ENCODE measurements around the gene AGPS.
A peak's percentile ranks its signal among the peaks of the same experiment; 100 is the strongest.
"Not testable (repeated sequence)": the region's sequence is repeated elsewhere in the genome, so short reads cannot be mapped to it uniquely, and the experiment has no call there.

Gene AGPS

DNA sequence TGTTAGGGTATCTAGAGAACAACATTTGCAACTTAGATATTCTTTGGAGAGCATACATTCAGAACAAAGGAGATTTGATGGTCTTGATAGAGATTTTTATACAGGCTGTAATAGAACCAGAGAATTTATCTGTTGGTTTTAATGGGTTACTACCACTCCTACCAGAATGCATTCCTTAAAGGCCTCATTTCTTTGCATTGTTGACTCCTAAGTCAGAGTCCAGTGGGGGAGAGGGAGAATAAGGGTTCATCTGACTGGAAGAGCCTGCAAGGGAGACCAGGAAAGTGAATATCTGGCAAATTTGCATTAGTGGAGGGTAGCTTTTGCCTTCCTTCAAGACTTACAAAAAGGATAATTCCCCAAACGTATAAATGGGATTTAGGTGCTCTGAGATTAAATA, 29.7 kb downstream of the AGPS start:
- no peak for DNase-seq (ENCODE audit: low spot score)

DNA sequence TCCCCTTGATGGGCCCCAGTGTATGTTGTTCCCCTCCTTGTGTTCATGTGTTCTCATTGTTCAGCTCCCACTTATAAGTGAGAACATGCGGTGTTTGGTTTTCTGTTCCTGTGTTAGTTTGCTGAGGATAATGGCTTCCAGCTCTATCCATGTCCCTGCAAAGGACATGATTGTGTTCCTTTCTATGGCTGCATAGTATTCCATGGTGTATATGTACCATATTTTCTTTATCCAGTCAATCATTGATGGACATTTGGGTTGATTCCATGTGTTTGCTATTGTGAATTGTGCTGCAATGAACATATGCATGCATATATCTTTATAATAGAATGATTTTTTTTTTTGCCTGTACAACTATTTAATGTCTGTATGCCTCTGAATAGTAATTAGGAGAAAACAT, 31.5 kb downstream of the AGPS start:
- not testable (repeated sequence) for DNase-seq (ENCODE audit: low spot score)

DNA sequence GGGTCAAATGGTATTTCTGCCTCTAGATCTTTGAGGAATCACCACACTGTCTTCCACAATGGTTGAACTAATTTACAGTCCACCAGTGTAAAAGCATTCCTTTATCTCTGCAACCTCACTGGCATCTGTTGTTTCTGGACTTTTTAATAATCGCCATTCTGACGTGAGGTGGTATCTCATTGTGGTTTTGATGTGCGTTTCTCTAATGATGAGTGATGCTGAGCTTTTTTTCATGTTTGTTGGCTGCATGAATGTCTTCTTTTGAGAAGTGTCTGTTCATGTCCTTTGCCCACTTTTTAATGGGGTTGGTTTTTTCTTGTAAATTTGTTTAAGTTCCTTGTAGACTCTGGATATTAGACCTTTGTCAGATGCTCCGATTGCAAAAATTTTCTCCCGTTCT, 32.0 kb downstream of the AGPS start:
- DNase-seq (ENCODE audit: low spot score): not testable (repeated sequence)

DNA sequence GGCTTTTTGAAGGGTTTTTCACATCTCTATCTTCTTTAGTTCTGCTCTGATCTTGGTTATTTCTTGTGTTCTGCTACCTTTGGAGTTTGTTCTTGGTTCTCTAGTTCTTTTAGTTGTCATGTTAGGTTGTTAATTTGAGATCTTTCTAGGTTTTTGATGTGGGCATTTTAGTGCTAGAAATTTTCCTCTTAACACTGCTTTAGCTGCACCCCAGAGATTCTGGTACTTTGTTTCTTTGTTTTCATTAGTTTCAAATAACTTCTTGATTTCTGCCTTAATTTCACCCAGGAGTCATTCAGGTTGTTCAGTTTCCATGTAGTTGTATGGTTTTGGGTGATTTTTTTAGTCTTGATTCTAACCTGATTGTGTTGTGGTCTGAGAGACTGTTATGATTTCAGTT, 34.7 kb downstream of the AGPS start:
- no peak for DNase-seq (ENCODE audit: low spot score)

DNA sequence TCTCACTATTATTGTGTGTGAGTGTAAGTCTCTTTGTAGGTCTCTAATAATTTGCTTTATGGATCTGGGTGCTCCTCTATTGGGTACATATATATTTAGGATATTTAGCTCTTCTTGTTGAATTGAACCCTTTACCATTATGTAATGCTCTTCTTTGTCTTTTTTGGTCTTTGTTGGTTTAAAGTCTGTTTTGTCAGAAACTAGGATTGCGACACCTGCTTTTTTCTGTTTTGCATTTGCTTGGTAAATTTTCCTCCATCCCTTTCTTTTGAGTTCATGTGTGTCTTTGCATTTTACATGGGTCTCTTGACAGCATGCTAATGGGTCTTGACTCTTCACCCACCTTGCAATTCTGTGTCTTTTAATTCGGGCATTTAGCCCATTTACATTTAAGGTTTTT, 35.4 kb downstream of the AGPS start:
- not testable (repeated sequence) for DNase-seq (ENCODE audit: low spot score)

DNA sequence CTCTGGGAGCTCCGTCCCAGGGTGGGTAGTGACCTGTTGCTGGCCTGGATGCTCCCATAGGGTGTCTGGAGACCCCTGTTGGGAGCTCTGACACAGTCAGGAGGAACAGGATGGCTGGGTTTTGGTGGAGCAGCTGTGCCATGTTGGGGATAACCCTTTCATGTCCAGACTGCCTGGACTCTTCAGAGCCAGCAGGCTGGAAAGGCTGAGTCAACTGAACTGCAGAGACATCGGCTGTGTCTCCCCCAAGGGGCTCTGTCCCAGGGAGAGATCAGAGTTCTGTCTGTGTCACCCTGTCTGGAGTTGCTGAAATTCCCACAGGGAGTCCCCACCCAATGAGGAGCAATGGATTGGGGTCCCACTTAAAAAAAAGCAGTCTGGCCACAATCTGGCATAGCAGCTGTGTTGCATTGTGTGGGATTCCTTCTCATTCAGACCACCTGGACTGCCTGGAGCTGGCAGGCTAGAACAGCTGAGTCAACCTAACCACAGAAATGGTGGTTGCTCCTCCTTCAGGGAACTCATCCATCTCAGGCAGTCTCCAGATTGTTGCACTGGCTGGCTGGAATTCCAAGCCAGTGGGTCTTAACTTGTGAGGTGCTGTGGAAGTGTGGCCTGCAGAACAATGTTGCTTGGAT, 37.2 kb downstream of the AGPS start:
- DNase-seq (ENCODE audit: low spot score): peak; percentile 63

DNA sequence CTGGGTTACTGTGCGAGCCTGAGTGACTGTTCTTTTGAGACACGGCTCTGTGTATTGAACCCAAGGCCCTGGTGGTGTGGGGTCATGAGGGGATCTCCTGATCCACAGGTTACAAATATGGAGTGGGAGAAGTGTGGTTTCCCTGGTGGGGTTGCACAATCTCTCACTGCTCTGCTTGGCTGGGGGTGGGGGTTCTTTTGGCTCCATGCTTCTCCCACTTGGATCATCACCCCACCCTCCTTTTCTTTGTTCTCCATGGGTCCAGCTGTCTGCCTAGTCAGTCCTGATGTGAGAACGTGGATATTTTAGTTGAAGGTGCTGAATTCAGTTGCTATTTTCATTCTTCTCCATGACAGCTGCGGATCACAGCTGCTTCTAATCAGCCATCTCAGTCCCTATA, 37.8 kb downstream of the AGPS start:
- no peak for DNase-seq (ENCODE audit: low spot score)

DNA sequence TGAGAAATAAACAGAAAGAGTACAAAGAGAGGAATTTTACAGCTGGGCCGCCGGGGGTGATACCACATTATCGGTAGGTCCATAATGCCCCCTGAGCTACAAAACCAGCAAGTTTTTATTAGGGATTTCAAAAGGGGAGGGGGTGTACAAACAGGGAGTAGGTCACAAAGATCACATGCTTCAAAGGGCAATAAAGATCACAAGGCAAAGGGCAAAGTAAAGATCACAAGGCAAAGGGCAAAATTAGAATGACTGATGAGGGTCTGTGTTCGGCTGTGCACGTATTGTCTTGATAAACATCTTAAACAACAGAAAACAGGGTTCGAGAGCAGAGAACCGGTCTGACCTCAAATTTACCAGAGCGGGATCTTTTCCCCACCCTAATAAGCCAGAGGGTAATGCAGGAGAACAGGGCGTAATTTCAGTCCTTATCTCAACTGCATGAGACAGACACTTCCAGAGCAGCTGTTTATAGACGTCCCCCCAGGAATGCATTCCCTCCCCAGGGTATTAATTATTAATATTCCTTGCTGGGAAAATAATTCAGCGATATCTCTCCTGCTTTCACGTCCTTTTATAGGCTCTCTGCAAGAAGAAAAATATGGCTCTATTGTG, 38.6 kb downstream of the AGPS start:
- not testable (repeated sequence) for DNase-seq (ENCODE audit: low spot score)

DNA sequence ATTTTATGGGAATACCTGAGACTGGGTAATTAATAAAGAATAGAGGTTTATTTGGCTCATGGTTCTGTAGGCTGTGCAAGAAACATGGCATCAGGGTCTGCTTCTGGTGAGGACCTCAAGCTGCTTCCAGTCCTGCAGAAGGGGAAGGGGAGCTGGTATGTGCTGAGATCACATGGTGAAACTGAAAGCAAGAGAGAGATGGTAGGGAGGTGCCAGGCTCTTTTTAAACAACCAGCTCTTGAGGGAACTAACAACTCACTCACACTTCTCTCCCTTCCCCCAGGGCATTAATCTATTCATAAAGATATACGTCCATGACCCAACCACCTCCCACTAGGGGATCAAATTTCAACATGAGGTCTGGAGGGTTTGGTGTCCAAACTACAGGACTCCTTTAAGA, 40.1 kb downstream of the AGPS start:
- no peak for DNase-seq (ENCODE audit: low spot score)

DNA sequence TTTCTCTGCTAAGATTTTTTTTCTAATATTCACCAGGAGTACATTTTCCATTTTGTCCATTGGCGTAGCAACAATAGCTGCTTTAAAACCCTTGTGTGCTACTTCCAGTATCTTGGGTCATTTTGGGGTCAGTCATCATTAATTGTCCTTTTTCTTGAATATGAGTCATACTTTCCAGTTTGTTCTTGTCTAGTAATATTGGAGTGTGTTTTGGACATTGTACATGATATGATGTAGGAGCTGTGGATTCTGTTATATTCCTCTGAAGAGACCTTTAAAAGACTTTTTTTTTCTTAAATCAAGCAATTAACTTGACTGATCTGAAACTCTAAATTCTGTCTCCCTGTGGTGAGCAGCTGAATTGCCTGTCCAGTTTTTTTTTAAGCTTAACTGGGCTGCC, 40.8 kb downstream of the AGPS start:
- DNase-seq (ENCODE audit: low spot score): no peak

DNA sequence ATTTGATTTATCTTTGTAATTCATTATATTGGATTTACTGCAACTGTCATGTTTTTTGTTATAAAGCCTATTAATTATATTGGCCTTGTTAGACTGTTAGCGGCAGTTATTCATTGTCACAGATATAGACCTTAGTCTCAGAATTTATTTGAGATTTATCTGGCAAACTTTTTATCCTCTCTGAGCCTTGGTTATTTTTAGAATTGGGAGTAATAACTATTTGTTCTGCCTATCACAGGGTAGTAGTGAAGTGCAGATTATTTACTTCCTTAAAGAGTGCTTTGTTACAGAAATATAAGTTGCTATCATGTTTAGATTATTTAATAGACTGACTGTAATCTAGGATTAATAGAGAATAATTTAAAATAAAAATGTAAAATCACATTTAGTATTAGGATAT, 41.9 kb downstream of the AGPS start:
- no peak for DNase-seq (ENCODE audit: low spot score)

DNA sequence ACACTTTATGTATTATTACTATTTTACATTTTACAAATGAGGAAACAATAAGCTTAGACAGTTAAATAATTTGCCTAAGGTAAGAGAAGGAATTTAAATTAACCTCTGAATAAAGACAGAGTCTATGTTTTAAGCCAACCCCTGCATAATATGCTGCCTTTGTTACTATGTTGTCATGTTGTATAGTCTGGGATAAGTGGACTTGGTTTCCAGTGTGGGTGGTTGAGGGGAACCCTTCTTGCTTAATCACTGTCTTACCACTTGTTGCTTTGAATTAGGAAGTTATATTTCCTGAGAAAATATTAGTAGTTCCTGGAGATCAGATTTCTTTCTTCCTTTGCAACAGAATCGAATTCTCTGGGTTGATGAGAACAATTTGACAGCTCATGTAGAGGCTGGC, 52.6 kb downstream of the AGPS start:
- DNase-seq (ENCODE audit: low spot score): no peak

DNA sequence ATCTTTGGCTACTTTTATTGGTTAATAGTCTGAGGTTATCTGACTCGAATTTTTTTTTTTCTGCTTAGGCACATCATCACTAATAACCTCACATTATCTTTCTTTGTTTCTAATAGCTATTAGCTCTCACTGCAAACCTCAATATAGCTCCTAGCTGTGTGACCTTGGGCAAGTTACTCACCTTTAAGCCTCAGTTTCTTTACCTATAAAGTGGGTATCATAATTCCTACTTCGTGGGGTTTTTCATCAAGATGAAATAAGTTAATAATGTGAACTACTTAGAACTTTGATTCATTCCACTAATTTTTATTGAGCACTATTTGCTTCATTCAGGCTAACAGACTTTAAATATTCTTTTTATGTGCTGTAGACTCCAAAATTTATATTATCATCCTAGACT, 55.5 kb downstream of the AGPS start:
- no peak for DNase-seq (ENCODE audit: low spot score)

DNA sequence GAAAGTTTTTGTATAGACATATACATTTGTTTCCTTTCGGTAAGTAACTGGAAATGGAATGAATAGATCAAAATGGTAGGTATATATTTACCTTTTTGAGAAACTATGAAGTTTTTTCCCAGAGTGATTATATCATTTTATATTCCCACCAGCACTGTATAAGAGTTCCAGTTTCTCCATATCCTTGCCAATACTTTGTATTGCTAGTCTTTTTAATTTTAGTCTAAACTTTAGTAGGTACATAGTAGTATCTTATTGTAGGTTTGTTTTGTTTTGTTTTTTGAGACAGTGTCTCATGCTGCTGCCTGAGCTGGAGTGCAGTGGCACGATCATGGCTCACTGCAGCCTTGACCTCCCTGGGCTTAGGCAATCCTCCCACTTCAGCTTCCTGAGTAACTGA, 56.6 kb downstream of the AGPS start:
- no peak for DNase-seq (ENCODE audit: low spot score)

DNA sequence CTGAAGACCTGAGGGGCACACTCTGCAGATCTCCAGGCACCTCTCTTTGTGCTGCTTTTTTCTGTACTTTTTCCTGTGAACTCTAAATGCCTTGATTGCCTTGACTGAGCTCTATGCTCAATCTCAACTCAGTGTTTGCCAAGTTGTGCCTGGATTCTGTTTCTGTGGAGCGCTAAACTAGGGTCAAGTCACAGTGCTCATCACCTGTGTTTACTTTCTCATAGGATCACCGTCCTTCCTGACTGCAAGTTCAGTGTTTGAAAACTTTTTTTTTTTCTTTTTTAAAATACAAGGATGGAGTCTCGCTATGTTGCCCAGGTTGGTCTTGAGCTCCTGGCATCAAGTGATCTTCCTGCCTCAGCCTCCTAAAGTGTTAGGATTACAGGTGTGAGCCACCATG, 62.6 kb downstream of the AGPS start:
- DNase-seq (ENCODE audit: low spot score): no peak

DNA sequence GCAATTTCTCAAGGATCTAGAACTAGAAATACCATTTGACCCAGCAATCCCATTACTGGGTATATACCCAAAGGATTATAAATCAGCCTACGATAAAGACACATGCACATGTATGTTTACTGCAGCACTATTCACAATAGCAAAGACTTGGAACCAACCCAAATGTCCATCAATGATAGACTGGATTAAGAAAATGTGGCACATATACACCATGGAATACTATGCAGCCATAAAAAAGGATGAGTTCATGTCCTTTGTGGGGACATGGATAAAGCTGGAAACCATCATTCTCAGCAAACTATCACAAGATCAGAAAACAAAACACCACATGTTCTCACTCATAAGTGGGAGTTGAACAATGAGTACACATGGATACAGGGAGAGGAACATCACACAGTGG, 67.2 kb downstream of the AGPS start:
- not testable (repeated sequence) for DNase-seq (ENCODE audit: low spot score)

DNA sequence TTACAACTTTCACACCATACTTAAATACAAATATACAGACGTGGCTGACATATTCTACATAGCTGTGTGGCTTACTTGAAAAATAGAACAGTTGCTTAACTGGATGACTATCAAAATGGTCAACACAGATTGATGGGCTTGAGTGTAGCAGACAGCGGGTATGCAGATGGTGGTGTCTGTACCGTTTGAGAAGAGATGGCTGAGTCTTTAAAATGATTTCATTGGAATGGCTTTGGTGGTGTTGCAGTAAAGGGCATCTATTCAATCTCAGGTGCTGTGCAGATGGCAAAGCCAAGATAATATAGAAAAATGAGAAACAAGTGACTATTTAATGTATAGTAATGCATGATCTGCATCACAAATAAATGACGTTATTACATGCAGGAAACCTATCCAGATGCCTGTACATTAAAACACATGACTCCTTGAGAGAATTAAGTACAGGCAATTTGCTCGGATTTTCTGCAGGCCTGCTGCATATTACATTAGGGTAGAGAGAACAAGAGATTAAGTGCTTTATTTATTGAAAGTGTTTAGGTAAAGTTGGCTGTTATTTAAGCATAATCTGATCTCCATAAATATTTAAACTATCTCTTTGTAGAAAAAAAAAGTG, 68.5 kb downstream of the AGPS start:
- DNase-seq (ENCODE audit: low spot score): no peak

DNA sequence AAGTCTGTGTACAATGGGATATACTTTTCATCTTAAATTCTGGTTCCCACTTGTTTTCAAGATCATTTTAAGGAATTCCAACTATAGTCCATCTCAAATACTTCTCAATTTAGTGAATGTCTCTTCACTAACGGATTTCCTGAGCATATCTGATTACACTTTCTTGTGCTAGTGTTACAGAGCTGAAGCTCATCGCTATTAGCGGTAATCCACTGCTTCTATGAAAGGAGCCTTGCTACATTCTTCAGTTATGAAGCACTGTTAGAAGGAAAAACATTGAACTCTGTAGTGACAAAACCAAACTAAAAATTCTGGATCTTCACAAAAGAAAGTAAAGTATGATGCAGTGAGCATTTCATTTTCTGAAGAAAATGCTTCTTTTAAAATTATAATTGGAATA, 72.0 kb downstream of the AGPS start:
- no peak for DNase-seq (ENCODE audit: low spot score)

DNA sequence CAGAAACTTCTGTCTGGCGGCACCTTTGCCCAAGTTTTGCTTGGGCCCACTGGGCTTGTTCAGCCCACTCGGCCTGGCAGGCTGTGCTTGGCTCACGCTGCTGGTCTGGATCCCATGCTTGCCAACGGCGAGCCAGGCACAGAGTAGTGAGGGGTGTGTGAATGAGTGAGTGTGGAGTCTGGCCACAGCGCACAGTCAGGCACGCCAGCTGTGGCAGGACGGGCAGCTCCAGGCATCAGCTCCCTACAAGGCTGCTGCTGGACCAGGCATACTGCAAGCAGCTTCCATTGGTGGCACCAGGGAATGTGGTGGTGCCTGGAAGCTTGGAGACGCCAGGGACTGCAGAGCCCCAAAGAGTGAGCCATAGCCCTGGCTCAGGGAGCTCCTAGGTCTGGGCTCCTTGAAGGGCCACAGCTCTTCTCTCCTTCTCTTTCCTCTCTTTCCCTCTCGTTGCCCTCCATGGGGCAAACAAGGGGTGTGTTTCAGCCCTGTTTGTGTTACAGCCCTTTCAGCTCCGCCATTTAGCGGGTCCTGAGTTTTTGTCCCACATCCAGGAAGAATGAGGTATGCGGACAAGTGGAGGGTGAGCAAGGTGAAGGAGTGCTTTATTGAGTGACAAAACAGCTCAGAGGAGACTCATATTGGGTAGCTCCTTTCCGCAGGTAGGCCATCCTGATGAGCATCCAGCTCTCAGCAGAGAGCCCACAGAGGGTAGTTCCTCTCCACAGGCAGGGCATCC, 73.0 kb downstream of the AGPS start:
- no peak for DNase-seq (ENCODE audit: low spot score)

DNA sequence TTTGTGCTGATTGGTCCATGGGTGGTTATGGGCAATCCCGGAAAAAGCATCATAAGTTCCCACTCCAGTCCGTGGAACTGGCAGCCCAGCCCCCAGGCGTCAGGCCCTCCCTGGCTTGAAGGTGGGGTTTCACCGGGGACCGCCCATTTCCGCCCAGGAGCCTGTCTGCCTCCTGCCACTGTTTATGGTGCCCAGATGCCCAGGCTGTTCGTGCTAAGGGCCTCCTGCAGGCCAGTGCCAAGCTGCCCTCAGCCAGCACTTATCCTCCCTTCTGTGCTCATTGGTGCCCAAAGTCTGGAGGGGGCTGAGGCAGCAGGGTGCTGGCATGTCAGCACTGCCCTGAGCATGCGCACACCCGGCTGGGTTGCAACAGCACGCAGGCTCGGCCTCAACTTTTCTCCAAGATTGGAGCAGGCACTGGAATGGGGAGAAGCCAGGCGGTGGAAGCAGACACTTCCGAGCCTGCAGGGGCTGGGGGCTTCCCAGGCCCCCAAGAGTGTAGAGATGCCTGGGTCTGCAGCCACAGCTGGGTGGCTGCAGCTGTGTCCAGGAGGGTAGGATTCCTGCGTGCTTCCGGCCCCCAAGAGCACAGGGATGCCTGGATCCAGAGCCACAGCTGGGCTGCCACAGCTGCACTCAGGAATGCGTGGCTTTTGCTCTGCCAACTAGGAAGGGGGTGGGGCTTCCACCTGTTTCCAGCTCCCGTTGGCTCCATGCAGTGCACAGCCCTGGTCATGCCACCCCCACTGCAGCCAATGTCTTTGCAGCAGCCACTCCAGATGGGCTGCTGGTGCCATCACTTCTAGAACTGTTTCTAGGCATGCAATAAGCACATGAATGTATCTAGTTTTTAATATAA, 74.0 kb downstream of the AGPS start:
- no peak for DNase-seq (ENCODE audit: low spot score)

DNA sequence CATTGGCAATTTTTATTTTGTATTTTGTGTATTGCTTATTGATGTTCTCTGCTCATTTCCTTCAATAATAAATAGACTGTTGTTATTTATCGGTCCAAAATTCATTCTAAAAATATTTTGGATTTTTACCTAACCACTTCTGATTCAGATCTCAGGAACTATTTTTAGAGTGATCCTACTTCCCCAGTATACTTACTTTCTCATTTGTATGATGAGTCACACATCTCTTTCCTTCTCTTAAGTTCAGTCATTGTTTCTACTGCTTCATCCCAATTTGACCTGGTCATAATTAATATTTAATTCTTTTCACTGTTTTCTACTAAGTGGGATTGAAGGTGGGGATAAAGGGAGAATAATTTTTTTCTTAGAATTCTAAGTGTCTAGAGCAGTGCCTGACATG, 75.1 kb downstream of the AGPS start:
- DNase-seq (ENCODE audit: low spot score): peak; percentile 63

DNA sequence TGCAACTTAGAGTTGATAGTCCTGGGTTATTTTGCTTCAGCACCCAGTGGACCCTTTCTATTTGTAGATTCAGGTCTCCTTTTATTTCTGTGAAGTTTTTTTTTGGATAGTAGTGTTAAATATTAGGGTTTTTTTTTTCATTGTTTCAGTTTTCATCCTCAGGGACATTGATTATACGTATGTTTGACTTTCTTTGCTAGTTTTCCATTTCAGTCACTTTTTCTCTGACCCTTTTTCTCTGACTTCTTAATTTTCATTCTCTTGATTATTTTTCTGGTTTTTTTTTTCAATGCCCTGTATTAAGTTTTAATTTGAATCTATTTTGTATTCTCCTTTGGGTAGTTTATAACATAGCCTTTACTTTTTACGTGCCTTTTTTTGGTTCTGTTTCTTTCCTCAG, 79.4 kb downstream of the AGPS start:
- no peak for DNase-seq (ENCODE audit: low spot score)
